Measurements from ENCODE around the gene ROBO1.

Gene ROBO1

GRCh38 chr3:78562328-78562727 is 1205.5 kb downstream of the ROBO1 start:
- no peak for DNase-seq
